ENCODE measurements around the gene PPP6R2. TPM values are rescaled to one million over a fixed set of nuclear protein-coding genes. Genes with fewer than 3 reads are reported as not detected.

PPP6R2 gene
- total and polyA plus RNA-seq, 2 donors (not counting 3 experiments of a cell fraction or from before 2014, with no cell fraction given): 38.6 to 54.6 TPM

DNA sequence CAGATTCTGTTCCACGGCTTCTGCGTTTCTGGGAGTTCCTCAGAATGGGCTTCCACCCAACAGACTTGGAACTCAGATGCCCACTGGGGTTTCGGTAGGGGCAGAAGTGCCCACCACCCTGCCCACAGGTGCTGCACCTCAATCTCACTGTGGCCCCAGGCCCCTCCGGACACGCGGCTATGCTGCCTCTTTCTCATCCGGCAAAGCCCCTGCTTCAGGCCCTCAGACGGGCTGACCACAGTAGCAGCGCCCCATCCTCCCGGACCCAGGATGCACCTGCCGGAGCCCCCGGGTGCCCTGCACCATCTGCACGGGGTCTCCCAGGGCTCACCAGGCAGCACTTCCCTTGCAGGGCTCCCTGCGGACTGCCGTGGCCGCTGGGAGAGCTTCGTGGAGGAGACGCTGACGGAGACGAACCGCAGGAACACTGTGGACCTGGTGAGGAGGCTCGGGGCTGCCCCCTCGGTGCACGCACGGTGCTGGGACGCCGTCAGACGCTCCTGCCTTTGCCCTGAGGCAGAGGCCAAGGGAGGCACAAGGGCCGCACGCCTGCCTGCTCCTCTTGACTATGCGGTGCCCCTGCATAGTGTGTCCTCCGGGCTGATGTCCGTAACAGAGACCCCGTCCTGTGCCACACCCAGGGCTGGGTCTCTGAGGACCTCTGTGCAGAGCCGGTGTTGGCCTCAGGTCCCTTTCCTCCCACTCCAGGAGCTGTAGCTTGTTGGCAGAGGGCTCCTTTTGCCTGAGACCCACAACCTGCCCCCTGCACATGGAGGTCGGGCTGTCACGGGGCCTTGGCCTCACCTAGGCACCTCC, 93.1 kb downstream of the PPP6R2 start:
- Histone ChIP-seq H3K4me2 (ENCODE audit: insufficient read depth, low read length) (no peak overlapping the region), H3K36me3 (ENCODE audit: control insufficient read depth in 2 of 2, extremely low read depth in 1 of 2, insufficient read depth in 2 of 2, low read length in 2 of 2) (peaks cover 0 to 58% of the 10 kb centered on the region in 2 experiments), H3K27me3 (ENCODE audit: control insufficient read depth in 2 of 2, insufficient read depth in 2 of 2, low read length in 2 of 2) (no peaks in the 10 kb centered on the region), H2AFZ (ENCODE audit: low read depth, low read length) (no peak overlapping the region), H3K9me3 (replicated peaks; ENCODE audit: control insufficient read depth, insufficient read depth, low read length) (no peaks in the 10 kb centered on the region), H3K9me1 (replicated peaks; ENCODE audit: control insufficient read depth, extremely low read depth, insufficient read depth, low read length) (no peaks in the 10 kb centered on the region), H3K27ac (ENCODE audit: insufficient read depth, low read depth, low read length) (no peak overlapping the region), H3K4me1 (ENCODE audit: control insufficient read depth, extremely low read depth, insufficient read depth, low read length) (no peaks in the 10 kb centered on the region), H4K20me1 (replicated peaks; ENCODE audit: control insufficient read depth, extremely low read depth, insufficient read depth, low read length) (no peaks in the 10 kb centered on the region), H3K4me3 (replicated peaks in 1 of 3; ENCODE audit: insufficient read depth in 1 of 3, low read depth in 1 of 3, low read length in 3 of 3) (no peak overlapping the region), H3K79me2 (ENCODE audit: control insufficient read depth, insufficient read depth, low read length) (no peaks in the 10 kb centered on the region), H3K9ac (replicated peaks; ENCODE audit: extremely low read depth, insufficient read depth, low read length) (no peak overlapping the region)
- no TSS peak for BruUV-seq (replicated peaks)
- ChIA-PET CTCF (no interaction called here), POLR2A (no interaction called here)
- DNase-seq (ENCODE audit: low read depth, low spot score): no peak
- intact Hi-C loops (cut with micrococcal nuclease) (no loop called here), dilution Hi-C loops (cut with MboI; ENCODE audit: extremely low pct_ligation_motif_present, low sequenced_read_pairs) (no loop called here)
- no peak for TF ChIP-seq FOS (IDR thresholded peaks at IDR 0.05; ENCODE audit: borderline replicate concordance, insufficient read depth, low read length)
- no peak for TF ChIP-seq EZH2 (IDR thresholded peaks at IDR 0.05; ENCODE audit: borderline replicate concordance, low read depth, low read length, severe bottlenecking)
- TF ChIP-seq JUN (IDR thresholded peaks at IDR 0.05; ENCODE audit: borderline replicate concordance, insufficient read depth, insufficient read length, low read depth): no peak
- TF ChIP-seq MYC (IDR thresholded peaks at IDR 0.05; ENCODE audit: low read depth, low read length): no peak
- TF ChIP-seq POLR2A (IDR thresholded peaks at IDR 0.05; ENCODE audit: low read depth, low read length): no peak
- TF ChIP-seq, protein P1, sequence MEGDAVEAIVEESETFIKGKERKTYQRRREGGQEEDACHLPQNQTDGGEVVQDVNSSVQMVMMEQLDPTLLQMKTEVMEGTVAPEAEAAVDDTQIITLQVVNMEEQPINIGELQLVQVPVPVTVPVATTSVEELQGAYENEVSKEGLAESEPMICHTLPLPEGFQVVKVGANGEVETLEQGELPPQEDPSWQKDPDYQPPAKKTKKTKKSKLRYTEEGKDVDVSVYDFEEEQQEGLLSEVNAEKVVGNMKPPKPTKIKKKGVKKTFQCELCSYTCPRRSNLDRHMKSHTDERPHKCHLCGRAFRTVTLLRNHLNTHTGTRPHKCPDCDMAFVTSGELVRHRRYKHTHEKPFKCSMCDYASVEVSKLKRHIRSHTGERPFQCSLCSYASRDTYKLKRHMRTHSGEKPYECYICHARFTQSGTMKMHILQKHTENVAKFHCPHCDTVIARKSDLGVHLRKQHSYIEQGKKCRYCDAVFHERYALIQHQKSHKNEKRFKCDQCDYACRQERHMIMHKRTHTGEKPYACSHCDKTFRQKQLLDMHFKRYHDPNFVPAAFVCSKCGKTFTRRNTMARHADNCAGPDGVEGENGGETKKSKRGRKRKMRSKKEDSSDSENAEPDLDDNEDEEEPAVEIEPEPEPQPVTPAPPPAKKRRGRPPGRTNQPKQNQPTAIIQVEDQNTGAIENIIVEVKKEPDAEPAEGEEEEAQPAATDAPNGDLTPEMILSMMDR (IDR thresholded peaks at IDR 0.05; ENCODE audit: extremely low read depth in 1 of 2, insufficient read depth in 1 of 2, low read depth in 1 of 2, low read length in 2 of 2): no peak
- TF ChIP-seq POLR2AphosphoS5 (IDR thresholded peaks at IDR 0.05; ENCODE audit: insufficient read depth, low read depth, low read length): no peak
- no peak for TF ChIP-seq GATA2 (IDR thresholded peaks at IDR 0.05; ENCODE audit: insufficient read depth, insufficient read length, low read depth, low read length)
- TF ChIP-seq, protein P2, sequence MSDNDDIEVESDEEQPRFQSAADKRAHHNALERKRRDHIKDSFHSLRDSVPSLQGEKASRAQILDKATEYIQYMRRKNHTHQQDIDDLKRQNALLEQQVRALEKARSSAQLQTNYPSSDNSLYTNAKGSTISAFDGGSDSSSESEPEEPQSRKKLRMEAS (IDR thresholded peaks at IDR 0.05; ENCODE audit: insufficient read depth, insufficient read length): no peak
- no peak for FAIRE-seq
